Measurements from ENCODE around the gene SUMO3. TPM values are rescaled to one million over a fixed set of nuclear protein-coding genes. Genes with fewer than 3 reads are reported as not detected.

The SUMO3 gene
- total and polyA plus RNA-seq, 2 of the 13 experiments (the other 11 are each of a cell fraction or from before 2014, with no cell fraction given) = 51.4 to 92.4 TPM

GRCh38 chr21:44847261-44848056, 29.6 kb upstream of the SUMO3 start (continued):
- TF ChIP-seq RFXAP (CRISPR knock-in tag; IDR thresholded peaks at IDR 0.05; ENCODE audit: borderline replicate concordance) = no peak
- TF ChIP-seq ZNF788 (CRISPR knock-in tag; IDR thresholded peaks at IDR 0.05; ENCODE audit: borderline replicate concordance) = no peak
- no peak for TF ChIP-seq ZNF598 (CRISPR knock-in tag; IDR thresholded peaks at IDR 0.05; ENCODE audit: borderline replicate concordance)
- no peak for TF ChIP-seq DMAP1 (CRISPR knock-in tag; IDR thresholded peaks at IDR 0.05)
- TF ChIP-seq PCBP2 (optimal IDR thresholded peaks at IDR 0.05; ENCODE audit: low read depth, low read length, poor library complexity, severe bottlenecking) = no peak
- TF ChIP-seq POLR2G (IDR thresholded peaks at IDR 0.05; ENCODE audit: low read depth, low read length) = peak; percentile 67
- no peak for TF ChIP-seq AHR (CRISPR knock-in tag; IDR thresholded peaks at IDR 0.05)
- no peak for TF ChIP-seq ZNF275 (CRISPR knock-in tag; IDR thresholded peaks at IDR 0.05; ENCODE audit: borderline replicate concordance)
- TF ChIP-seq ZNF616 (CRISPR knock-in tag; IDR thresholded peaks at IDR 0.05; ENCODE audit: low read depth) = no peak
- TF ChIP-seq NCOR1 (IDR thresholded peaks at IDR 0.05; ENCODE audit: borderline replicate concordance, low read length) = no peak
- no peak for TF ChIP-seq KLF15 (CRISPR knock-in tag; IDR thresholded peaks at IDR 0.05; ENCODE audit: borderline replicate concordance)
- peak; percentile 76 for TF ChIP-seq ZNF800 (CRISPR knock-in tag; IDR thresholded peaks at IDR 0.05)
- no peak for TF ChIP-seq ZNF3 (CRISPR knock-in tag; IDR thresholded peaks at IDR 0.05)
- TF ChIP-seq SAP130 (CRISPR knock-in tag; IDR thresholded peaks at IDR 0.05; ENCODE audit: low read depth) = no peak
- no peak for TF ChIP-seq ZBTB8A (CRISPR knock-in tag; IDR thresholded peaks at IDR 0.05; ENCODE audit: borderline replicate concordance, low read depth)
- no peak for TF ChIP-seq ZNF205 (CRISPR knock-in tag; IDR thresholded peaks at IDR 0.05)
- TF ChIP-seq ELF4 (CRISPR knock-in tag; IDR thresholded peaks at IDR 0.05; ENCODE audit: borderline replicate concordance) = no peak
- TF ChIP-seq ZNF841 (CRISPR knock-in tag; IDR thresholded peaks at IDR 0.05; ENCODE audit: borderline replicate concordance) = no peak
- TF ChIP-seq ARID2 (CRISPR knock-in tag; IDR thresholded peaks at IDR 0.05; ENCODE audit: borderline replicate concordance) = no peak
- TF ChIP-seq GZF1 (CRISPR knock-in tag; IDR thresholded peaks at IDR 0.05) = no peak
- no peak for TF ChIP-seq SNAPC2 (CRISPR knock-in tag; IDR thresholded peaks at IDR 0.05)
- TF ChIP-seq PHB2 (IDR thresholded peaks at IDR 0.05; ENCODE audit: partially characterized antibody) = no peak
- TF ChIP-seq ZBTB39 (CRISPR knock-in tag; IDR thresholded peaks at IDR 0.05) = no peak
- no peak for TF ChIP-seq NR3C1 (CRISPR knock-in tag; IDR thresholded peaks at IDR 0.05)
